Fibroblast of lung (primary cell): Measurements from ENCODE around the gene GCM1. TPM values are rescaled to one million over a fixed set of nuclear protein-coding genes. Genes with fewer than 3 reads are reported as not detected.
A peak's percentile ranks its signal among the peaks of the same experiment; 100 is the strongest.

Experiments
- DNase-seq, 2 donors: peaks; one replicate each; pipeline versions ENCODE4 v3.0.0 to v3.0.0-alpha.2; 2010; ENCODE audit warnings: low read depth in 2 of 2
- H2AFZ ChIP-seq: 2 replicates; pipeline ENCODE4 v1.5.1; 2012; ENCODE audit warnings: low read length, control low read depth, inconsistent platforms
- H3K27ac ChIP-seq: 2 replicates; pipeline ENCODE4 v1.5.1; 2011; ENCODE audit warnings: low read length, control low read depth; ENCODE audit not compliant: insufficient read depth
- H3K27me3 ChIP-seq: 2 replicates; pipeline ENCODE4 v1.5.1; 2011; ENCODE audit warnings: mild to moderate bottlenecking, low read length; ENCODE audit not compliant: control insufficient read depth, insufficient read depth
- H3K36me3 ChIP-seq: 2 replicates; pipeline ENCODE4 v1.5.1; 2011; ENCODE audit warnings: low read length; ENCODE audit not compliant: control insufficient read depth, insufficient read depth
- H3K4me1 ChIP-seq: 2 replicates; pipeline ENCODE4 v1.5.1; 2011; ENCODE audit warnings: low read length; ENCODE audit not compliant: control insufficient read depth, insufficient read depth; ENCODE audit errors: extremely low read depth
- H3K4me2 ChIP-seq: 2 replicates; pipeline ENCODE4 v1.5.1; 2011; ENCODE audit warnings: low read length, control low read depth; ENCODE audit not compliant: insufficient read depth; ENCODE audit errors: extremely low read depth
- H3K4me3 ChIP-seq, 4 experiments: fragments of 200-600 bp in 1 of 4; sonication (generic) in 1 of 4; replicated peaks in 1 of 4; 2 replicates each; pipeline ENCODE4 v1.5.1; 2011 to 2016; ENCODE audit warnings: low read length in 4 of 4, low read depth in 3 of 4, mild to moderate bottlenecking in 3 of 4, control low read depth in 2 of 4, inconsistent platforms in 1 of 4, mixed read lengths in 1 of 4; ENCODE audit not compliant: insufficient read depth in 1 of 4; ENCODE audit errors: control extremely low read depth in 1 of 4
- H3K79me2 ChIP-seq: 2 replicates; pipeline ENCODE4 v1.5.1; 2012; ENCODE audit warnings: mild to moderate bottlenecking, low read length, inconsistent platforms; ENCODE audit not compliant: control insufficient read depth, insufficient read depth
- H3K9ac ChIP-seq: 2 replicates; pipeline ENCODE4 v1.5.1; 2011; ENCODE audit warnings: mild to moderate bottlenecking, low read length, control low read depth; ENCODE audit not compliant: insufficient read depth
- H3K9me3 ChIP-seq: 2 replicates; pipeline ENCODE4 v1.5.1; 2012; ENCODE audit warnings: low read depth, low read length; ENCODE audit not compliant: control insufficient read depth, insufficient read depth
- H4K20me1 ChIP-seq: 2 replicates; pipeline ENCODE4 v1.5.1; 2011; ENCODE audit warnings: low read length; ENCODE audit not compliant: control insufficient read depth, insufficient read depth; ENCODE audit errors: extremely low read depth
- CTCF ChIP-seq, 2 donors: IDR thresholded peaks in 1 of 2; conservative IDR thresholded peaks in 1 of 2; 1 replicate in 1 of 2; 2 replicates in 1 of 2; pipeline ENCODE4 v1.5.1; 2011 to 2012; ENCODE audit warnings: low read length in 2 of 2, control low read depth in 1 of 2, inconsistent platforms in 1 of 2, low read depth in 1 of 2, mild to moderate bottlenecking in 1 of 2
- EZH2 ChIP-seq: IDR thresholded peaks from 2 replicates; pipeline ENCODE4 v1.5.1; 2012; ENCODE audit warnings: low read length, control low read depth, mild to moderate bottlenecking; ENCODE audit errors: missing control alignments
- polyA plus RNA-seq, 2 donors: library from polyadenylated mRNA; depleted of rRNA in 1 of 2; stranded (reverse) in 1 of 2; unstranded in 1 of 2; fragments of >200 nt; gene quantifications; 2 replicates each; pipeline ENCODE4 v1.2.1, GENCODE V29; 2011 to 2012; ENCODE audit warnings: missing spikeins in 1 of 2
- total RNA-seq: library from RNA; depleted of rRNA; stranded (reverse); fragments of >200 nt; gene quantifications from 2 replicates; pipeline ENCODE4 v1.2.1, GENCODE V29; 2014

GCM1 gene
- total and polyA plus RNA-seq, 2 donors (not counting 1 experiment from before 2014, with no cell fraction given), result not detected

- Histone ChIP-seq H3K79me2 (no peaks in the 10 kb centered on the region), H3K4me2 (no peak overlapping the region), H2AFZ (no peak overlapping the region), H3K36me3 (no peaks in the 10 kb centered on the region), H3K27ac (no peak overlapping the region), H4K20me1 (no peaks in the 10 kb centered on the region), H3K9me3 (no peaks in the 10 kb centered on the region), H3K9ac (no peak overlapping the region), H3K4me1 (no peaks in the 10 kb centered on the region), H3K4me3 (no peak overlapping the region), H3K27me3 (no peaks in the 10 kb centered on the region)
- TF ChIP-seq CTCF (conservative IDR thresholded peaks at IDR 0.05 in 1 of 2, IDR thresholded peaks at IDR 0.05 in 1 of 2; ENCODE audit: low read depth in 1 of 2, low read length in 2 of 2) (no peak), EZH2 (no peak)
- no peak for DNase-seq
Measured at GRCh38 chr6:53180678-53181077, 32.0 kb upstream of the GCM1 start.

GRCh38 chr6:53179961-53180651, 31.5 kb upstream of the GCM1 start:
- H4K20me1 ChIP-seq, result no peaks in the 10 kb centered on the region
- no peak overlapping the region for H3K4me2 ChIP-seq
- H2AFZ ChIP-seq, result no peak overlapping the region
- DNase-seq, result peak; percentile 56 to 65
- TF ChIP-seq CTCF (conservative IDR thresholded peaks at IDR 0.05 in 1 of 2, IDR thresholded peaks at IDR 0.05 in 1 of 2; ENCODE audit: low read depth in 1 of 2, low read length in 2 of 2) (no peak), EZH2 (no peak)
- no peaks in the 10 kb centered on the region for H3K79me2 ChIP-seq
- H3K27ac ChIP-seq, result no peak overlapping the region
- H3K9ac ChIP-seq, result no peak overlapping the region
- no peak overlapping the region for H3K4me3 ChIP-seq
- H3K36me3 ChIP-seq, result no peaks in the 10 kb centered on the region
- no peaks in the 10 kb centered on the region for H3K4me1 ChIP-seq
- H3K9me3 ChIP-seq, result no peaks in the 10 kb centered on the region
- H3K27me3 ChIP-seq, result no peaks in the 10 kb centered on the region

- Histone ChIP-seq H3K9me3 (no peaks in the 10 kb centered on the region), H4K20me1 (no peaks in the 10 kb centered on the region), H3K4me2 (no peak overlapping the region), H2AFZ (no peak overlapping the region), H3K36me3 (no peaks in the 10 kb centered on the region), H3K4me1 (no peaks in the 10 kb centered on the region), H3K27me3 (no peaks in the 10 kb centered on the region), H3K27ac (no peak overlapping the region), H3K4me3 (no peak overlapping the region), H3K9ac (no peak overlapping the region), H3K79me2 (no peaks in the 10 kb centered on the region)
- TF ChIP-seq CTCF (conservative IDR thresholded peaks at IDR 0.05 in 1 of 2, IDR thresholded peaks at IDR 0.05 in 1 of 2; ENCODE audit: low read depth in 1 of 2, low read length in 2 of 2) (no peak), EZH2 (no peak)
- DNase-seq, result no peak
Measured at GRCh38 chr6:53178837-53179432, 30.3 kb upstream of the GCM1 start.
